AG04449 (cell line): Measurements from ENCODE around the gene CTNNA2.

Source experiments
- CTCF ChIA-PET: fragments of 350-600 bp; formaldehyde crosslinking; extraction: SDS; loops from one replicate; lab custom pipeline; 2021; ENCODE audit warnings: antibody characterized with exemption; lab: Yijun Ruan, JAX
- POLR2A ChIA-PET: fragments of 400-600, 350-600 bp; formaldehyde crosslinking; extraction: SDS; loops from one replicate; lab custom pipeline; 2020; ENCODE audit warnings: antibody characterized with exemption, inconsistent platforms; lab: Yijun Ruan, JAX
- DNase-seq: peaks from one replicate; pipeline ENCODE4 v3.0.0-alpha.2; 2010; ENCODE audit warnings: low read depth, low spot score
- H3K4me3 ChIP-seq: 2 replicates; pipeline ENCODE4 v1.5.1; 2011; ENCODE audit warnings: low read depth, mild to moderate bottlenecking, control low read depth, low read length
- TF ChIP-seq, protein P1 (sequence below): IDR thresholded peaks from one replicate; pipeline ENCODE4 v1.5.1; 2011; ENCODE audit warnings: mild to moderate bottlenecking, moderate library complexity, low read length, control low read depth, inconsistent platforms; ENCODE audit not compliant: insufficient read depth; ENCODE audit errors: missing control alignments

CTNNA2 gene

DNA sequence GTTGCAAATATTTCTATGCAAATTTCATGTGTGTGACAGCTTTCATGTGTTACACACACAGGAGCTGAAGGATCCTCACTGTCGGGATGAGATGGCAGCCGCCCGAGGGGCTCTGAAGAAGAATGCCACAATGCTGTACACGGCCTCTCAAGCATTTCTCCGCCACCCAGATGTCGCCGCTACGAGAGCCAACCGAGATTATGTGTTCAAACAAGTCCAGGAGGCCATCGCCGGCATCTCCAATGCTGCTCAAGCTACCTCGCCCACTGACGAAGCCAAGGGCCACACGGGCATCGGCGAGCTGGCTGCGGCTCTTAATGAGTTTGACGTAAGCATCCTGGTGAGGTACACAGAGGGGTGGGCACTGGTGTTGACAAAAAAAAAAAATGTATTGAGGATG, 361.2 kb downstream of the CTNNA2 start:
- CTCF ChIA-PET: no interaction called here
- H3K4me3 ChIP-seq: no peak overlapping the region
- POLR2A ChIA-PET: interaction anchor here (0.7 kb wide), 1 partner anchor 348 kb away, joined by 3 read pairs; no protein-coding TSS in a partner anchor
- DNase-seq: no peak
- TF ChIP-seq, protein P1, sequence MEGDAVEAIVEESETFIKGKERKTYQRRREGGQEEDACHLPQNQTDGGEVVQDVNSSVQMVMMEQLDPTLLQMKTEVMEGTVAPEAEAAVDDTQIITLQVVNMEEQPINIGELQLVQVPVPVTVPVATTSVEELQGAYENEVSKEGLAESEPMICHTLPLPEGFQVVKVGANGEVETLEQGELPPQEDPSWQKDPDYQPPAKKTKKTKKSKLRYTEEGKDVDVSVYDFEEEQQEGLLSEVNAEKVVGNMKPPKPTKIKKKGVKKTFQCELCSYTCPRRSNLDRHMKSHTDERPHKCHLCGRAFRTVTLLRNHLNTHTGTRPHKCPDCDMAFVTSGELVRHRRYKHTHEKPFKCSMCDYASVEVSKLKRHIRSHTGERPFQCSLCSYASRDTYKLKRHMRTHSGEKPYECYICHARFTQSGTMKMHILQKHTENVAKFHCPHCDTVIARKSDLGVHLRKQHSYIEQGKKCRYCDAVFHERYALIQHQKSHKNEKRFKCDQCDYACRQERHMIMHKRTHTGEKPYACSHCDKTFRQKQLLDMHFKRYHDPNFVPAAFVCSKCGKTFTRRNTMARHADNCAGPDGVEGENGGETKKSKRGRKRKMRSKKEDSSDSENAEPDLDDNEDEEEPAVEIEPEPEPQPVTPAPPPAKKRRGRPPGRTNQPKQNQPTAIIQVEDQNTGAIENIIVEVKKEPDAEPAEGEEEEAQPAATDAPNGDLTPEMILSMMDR: no peak

DNA sequence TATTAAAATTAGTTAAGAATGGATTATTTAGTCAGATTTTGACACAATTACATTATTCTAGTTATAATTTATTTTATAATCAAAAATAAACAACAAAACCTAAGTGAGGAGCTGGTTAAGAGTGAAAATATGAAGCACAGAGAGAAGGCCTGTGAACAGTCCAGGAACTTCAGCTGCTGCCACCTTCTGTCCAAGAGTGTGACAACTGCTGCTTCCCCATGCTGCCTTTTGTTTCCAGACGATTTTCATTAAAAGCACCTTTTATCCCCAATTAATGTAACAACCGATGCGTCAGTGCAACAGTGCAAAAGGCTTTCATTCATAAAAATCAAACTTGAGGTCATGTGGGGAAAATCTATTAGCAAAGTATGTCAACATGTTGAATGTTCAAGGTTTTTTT, 363.6 kb downstream of the CTNNA2 start:
- DNase-seq: no peak
- TF ChIP-seq, protein P1: peak; percentile 25
- no peak overlapping the region for H3K4me3 ChIP-seq
- POLR2A ChIA-PET: no interaction called here
- CTCF ChIA-PET: interaction anchor here (0.6 kb wide), 1 partner anchor 210 kb away, joined by 3 read pairs; no protein-coding TSS in a partner anchor

DNA sequence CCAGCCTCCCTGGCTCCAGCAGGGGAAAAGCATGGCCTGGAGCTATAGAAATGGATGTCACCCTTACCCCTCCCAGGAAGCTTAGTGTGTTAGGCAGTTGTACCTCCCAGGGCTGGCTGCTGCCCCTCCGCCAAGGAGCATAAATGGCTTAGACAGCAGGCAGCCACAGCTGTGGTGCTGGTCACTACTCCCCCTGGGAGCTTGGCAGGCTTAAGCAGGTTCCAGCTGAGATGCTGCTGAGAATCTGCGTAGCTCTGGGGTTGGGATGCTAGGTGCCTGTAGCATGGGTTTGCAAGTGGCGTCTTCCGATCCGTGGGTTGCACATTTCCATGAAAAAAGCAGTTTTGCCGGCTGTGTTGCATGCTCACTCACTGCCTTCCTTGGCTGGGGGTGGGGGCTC, 369.7 kb downstream of the CTNNA2 start:
- no peak overlapping the region for H3K4me3 ChIP-seq

DNA sequence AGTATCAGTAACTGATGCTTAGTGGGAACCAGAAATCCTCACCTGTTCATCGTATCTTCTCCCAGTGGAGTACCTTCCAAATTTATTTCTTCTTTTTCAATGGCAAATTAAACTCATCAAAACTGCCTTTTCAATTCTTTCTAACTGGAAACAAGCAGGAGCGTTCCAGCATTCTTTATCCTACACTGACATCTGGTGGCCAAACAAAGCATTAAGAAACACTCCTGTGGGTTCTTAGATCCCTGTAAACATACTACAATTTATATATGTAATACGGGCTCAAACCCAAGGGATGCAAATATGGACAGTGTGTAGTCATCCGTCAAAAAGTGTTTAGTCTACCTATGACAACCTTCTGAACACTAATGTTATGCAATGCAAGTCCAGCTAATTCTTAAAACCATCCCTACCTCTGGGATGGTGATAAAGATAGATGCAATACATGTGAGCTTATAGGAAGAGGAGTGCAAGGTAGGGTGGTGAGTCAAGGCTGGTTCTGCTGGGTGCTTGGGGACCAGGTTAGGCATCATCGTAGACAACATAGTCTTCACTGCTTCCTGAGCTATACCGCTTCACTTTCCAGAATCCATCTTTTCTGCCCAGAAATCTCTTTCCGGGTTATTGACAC, 375.0 kb downstream of the CTNNA2 start:
- no peak overlapping the region for H3K4me3 ChIP-seq
- TF ChIP-seq, protein P1: peak; percentile 36
- ChIA-PET CTCF (interaction anchor here (0.7 to 1.8 kb wide), 5 partner anchors 10 to 226 kb away, joined by 3 to 8 read pairs (median 4); no protein-coding TSS in a partner anchor), POLR2A (no interaction called here)
- peak; percentile 19 for DNase-seq

More for the DNA sequence above, 369.7 kb downstream of the CTNNA2 start:
- CTCF ChIA-PET: no interaction called here
- POLR2A ChIA-PET: no interaction called here
- TF ChIP-seq, protein P1: no peak
- no peak for DNase-seq

DNA sequence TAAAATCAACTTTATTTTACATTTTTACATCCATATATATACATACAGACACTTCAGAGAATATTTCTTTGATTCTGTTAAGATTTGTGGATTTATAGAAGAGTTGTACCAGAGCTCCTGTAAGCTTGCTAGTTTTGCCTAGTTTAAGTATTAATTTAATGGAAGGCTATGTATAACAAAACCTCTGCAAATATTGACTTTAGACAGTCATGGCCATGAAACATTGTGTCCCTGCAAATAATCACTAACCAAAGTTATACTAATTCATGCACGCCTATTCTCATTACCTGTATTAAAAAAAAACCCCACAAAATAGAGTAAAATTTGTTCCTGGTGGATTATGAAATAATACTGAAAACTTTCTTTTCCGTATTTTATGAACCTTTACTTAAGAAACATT, 379.3 kb downstream of the CTNNA2 start:
- no peak overlapping the region for H3K4me3 ChIP-seq
- no peak for DNase-seq
- ChIA-PET POLR2A (no interaction called here), CTCF (no interaction called here)
- TF ChIP-seq, protein P1: no peak

DNA sequence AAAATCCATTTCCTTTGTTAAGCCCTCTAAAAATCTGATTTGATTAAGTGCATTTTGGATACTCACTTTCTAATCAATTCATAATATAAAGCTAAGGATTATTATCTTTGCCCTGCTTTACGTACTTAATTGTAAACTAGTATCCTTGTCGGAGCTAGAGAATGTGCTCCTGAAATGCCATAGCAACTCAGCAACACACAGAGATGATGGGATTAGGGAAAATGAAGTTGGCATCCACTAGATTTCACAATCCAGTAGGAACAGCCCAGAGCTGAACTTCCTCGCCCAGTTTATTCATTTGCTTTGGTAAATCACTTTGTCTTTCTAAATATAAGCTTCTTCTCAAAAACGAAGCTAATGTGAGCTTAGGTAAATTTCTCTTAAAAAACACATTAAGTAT, 386.3 kb downstream of the CTNNA2 start:
- no peak for DNase-seq
- no peak overlapping the region for H3K4me3 ChIP-seq
- TF ChIP-seq, protein P1: no peak
- ChIA-PET CTCF (interaction anchor here (1.5 kb wide), 1 partner anchor 11 kb away, joined by 3 read pairs; no protein-coding TSS in a partner anchor), POLR2A (no interaction called here)
